GM18507 (cell line): ENCODE measurements around the gene OR2A25.

Source experiments
- DNase-seq: peaks from one replicate; pipeline ENCODE4 v3.0.0; 2011; ENCODE audit warnings: low read depth; ENCODE audit not compliant: insufficient read length; ENCODE audit errors: extremely low spot score
- FAIRE-seq: peaks from 2 replicates; lab custom pipeline; 2011; peaks lifted over from hg19 to GRCh38; lab: Jason Lieb, UNC

The OR2A25 gene

GRCh38 chr7:144057954-144058353 is 11.7 kb upstream of the OR2A25 start:
- DNase-seq (no peak), FAIRE-seq (no peak)

GRCh38 chr7:144063710-144064109 is 5.9 kb upstream of the OR2A25 start:
- FAIRE-seq (no peak), DNase-seq (no peak)

GRCh38 chr7:144069953-144070352 is 342 bp downstream of the OR2A25 start:
- no peak for FAIRE-seq

GRCh38 chr7:144074374-144074773 is 4.8 kb downstream of the OR2A25 start:
- DNase-seq (no peak), FAIRE-seq (no peak)

More at GRCh38 chr7:144069953-144070352, 342 bp downstream of the OR2A25 start:
- DNase-seq = no peak

GRCh38 chr7:144085978-144086377 is 16.4 kb downstream of the OR2A25 start, which contains the start of gene OR2A12:
OR2A12 (plus strand) TSS chr7:144086278; CDS start chr7:144095108, 8,830 bp downstream.
- FAIRE-seq = no peak
- DNase-seq = no peak

GRCh38 chr7:144086730-144087129 is 17.1 kb downstream of the OR2A25 start:
- FAIRE-seq (no peak), DNase-seq (no peak)

GRCh38 chr7:144087230-144087629 is 17.6 kb downstream of the OR2A25 start:
- no peak for DNase-seq
- FAIRE-seq = no peak

GRCh38 chr7:144090667-144091066 is 21.1 kb downstream of the OR2A25 start:
- FAIRE-seq (no peak), DNase-seq (no peak)

GRCh38 chr7:144098776-144099175 is 29.2 kb downstream of the OR2A25 start:
- DNase-seq (no peak), FAIRE-seq (no peak)

GRCh38 chr7:144100607-144101006 is 31.0 kb downstream of the OR2A25 start:
- FAIRE-seq = no peak

GRCh38 chr7:144102041-144102440 is 32.4 kb downstream of the OR2A25 start:
- DNase-seq = no peak
- no peak for FAIRE-seq

More at GRCh38 chr7:144100607-144101006, 31.0 kb downstream of the OR2A25 start:
- no peak for DNase-seq

GRCh38 chr7:144105211-144105610 is 35.6 kb downstream of the OR2A25 start:
- FAIRE-seq (no peak), DNase-seq (no peak)

GRCh38 chr7:144109283-144109682 is 39.7 kb downstream of the OR2A25 start, which contains the start of gene OR2A2:
OR2A2 (plus strand) TSS chr7:144109583; CDS start chr7:144109583, 0 bp downstream.
- no peak for DNase-seq
- no peak for FAIRE-seq

- DNase-seq (no peak), FAIRE-seq (no peak)
Measured at GRCh38 chr7:144110272-144110671, 40.7 kb downstream of the OR2A25 start.

GRCh38 chr7:144113651-144114050 is 44.0 kb downstream of the OR2A25 start:
- DNase-seq (no peak), FAIRE-seq (no peak)

GRCh38 chr7:144118341-144118740 is 48.7 kb downstream of the OR2A25 start:
- DNase-seq (no peak), FAIRE-seq (no peak)

GRCh38 chr7:144122876-144123275 is 53.3 kb downstream of the OR2A25 start, which contains the start of gene OR2A14:
OR2A14 (plus strand) TSS chr7:144123176; CDS start chr7:144129113, 5,937 bp downstream.
- FAIRE-seq = no peak
- no peak for DNase-seq
